ENCODE measurements around the gene SLCO4A1.

Gene SLCO4A1, protein sequence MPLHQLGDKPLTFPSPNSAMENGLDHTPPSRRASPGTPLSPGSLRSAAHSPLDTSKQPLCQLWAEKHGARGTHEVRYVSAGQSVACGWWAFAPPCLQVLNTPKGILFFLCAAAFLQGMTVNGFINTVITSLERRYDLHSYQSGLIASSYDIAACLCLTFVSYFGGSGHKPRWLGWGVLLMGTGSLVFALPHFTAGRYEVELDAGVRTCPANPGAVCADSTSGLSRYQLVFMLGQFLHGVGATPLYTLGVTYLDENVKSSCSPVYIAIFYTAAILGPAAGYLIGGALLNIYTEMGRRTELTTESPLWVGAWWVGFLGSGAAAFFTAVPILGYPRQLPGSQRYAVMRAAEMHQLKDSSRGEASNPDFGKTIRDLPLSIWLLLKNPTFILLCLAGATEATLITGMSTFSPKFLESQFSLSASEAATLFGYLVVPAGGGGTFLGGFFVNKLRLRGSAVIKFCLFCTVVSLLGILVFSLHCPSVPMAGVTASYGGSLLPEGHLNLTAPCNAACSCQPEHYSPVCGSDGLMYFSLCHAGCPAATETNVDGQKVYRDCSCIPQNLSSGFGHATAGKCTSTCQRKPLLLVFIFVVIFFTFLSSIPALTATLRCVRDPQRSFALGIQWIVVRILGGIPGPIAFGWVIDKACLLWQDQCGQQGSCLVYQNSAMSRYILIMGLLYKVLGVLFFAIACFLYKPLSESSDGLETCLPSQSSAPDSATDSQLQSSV

DNA sequence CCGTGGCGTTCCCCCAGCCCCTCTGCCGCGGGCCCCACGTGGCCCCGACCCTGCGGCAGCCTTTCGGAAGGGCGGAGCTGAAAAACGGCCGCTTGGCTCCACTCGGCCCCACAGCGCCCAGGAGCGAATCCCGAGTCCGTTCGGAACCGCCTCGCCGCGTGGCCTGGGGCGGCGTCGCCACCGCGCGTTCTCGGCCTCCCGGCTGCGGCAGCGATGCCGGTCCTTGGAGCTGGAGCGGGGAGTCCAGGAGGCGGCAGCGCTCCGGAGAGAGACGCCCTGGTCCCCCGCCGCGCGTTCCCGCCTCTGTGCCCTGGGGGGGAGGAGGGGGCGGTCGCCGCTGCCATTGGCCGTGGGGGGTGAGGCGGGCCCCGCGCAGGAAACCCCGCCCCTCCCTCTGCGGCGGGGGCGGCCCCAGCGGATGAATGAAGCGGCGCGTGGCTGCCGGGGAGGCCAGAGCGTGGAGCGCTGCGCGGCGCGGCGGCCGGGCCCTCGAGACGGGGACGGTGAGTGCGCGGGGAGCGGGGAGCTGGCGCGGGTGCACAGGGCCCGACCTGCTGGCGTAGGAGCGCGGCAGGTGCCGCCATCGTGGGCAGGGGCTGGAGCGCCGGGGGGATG lies at the start of gene SLCO4A1:
TSS of gene SLCO4A1 (plus strand) at position 453 of the 615 bp plus-strand sequence. CDS start 13,952 bp downstream, outside the sequence.
- peak; percentile 64 for DNase-seq

DNA sequence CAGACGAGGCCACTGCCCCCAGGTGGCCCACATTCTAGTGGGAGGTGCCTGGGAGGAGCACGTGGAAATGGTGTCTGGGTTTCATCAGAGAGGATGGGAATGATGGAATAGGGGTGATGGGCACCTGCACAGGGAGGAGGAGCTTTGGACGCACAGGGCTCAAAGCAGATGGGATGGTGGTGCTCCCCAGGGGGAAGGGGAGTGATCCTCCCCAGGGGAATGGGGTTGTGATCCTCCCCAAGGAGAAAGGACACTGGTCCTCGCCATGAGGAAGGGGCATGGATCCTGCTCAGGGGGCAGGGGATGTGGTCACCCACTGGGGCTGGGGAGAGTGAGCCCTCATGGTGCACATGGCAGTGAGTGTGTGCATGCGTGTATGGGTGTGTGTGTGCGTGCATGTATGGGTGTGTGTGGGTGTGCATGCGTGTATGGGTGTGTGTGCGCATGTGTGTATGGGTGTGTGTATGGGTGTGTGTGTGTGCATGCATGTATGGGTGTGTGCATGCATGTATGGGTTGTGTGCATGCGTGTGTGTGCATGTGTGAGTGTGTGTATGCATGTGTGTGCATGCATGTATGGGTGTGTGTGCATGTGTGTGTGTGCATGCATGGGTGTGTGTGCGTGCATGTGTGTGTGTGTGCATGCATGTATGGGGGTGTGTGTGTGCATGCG lies 49.7 kb upstream of the SLCO4A1 start:
- no peak for DNase-seq

DNA sequence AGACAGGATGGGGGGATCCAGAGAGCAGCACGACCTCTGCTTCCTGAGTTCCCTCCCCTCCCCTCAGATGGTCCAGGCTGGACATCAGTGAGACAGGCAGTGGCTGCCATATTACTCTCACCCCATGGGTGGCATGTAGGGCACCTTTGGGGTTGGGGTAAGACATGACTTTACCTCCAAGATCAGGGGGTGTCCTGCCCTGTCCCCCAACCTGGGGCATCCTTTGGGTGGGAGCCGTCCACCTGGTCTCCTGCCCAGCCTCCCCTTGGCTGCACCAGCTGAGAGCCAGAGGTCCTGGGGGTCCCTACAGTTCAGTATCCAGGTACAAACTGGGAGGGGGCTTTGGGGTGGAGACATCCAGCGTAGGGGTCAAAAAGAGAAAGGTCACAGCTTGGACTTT lies 48.7 kb upstream of the SLCO4A1 start:
- DNase-seq = no peak

DNA sequence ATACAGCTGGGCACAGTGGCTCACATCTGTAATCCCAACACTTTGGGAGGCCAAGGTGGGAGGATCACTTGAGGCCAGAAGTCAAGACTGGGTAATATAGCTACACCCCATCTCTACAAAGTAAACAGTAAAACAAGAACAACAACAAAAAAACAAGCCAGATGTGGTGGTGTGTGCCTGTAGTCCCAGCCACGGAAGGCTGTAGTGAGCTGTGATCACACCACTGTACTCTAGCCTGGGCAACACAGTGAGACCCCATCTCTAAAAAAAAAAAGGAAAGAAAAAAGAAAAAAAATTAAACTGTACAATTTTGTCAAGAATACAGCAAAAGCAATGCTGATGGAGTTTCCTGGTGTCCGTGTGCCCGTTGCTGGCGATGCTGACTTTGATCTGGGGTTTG lies 47.2 kb upstream of the SLCO4A1 start:
- no peak for DNase-seq

DNA sequence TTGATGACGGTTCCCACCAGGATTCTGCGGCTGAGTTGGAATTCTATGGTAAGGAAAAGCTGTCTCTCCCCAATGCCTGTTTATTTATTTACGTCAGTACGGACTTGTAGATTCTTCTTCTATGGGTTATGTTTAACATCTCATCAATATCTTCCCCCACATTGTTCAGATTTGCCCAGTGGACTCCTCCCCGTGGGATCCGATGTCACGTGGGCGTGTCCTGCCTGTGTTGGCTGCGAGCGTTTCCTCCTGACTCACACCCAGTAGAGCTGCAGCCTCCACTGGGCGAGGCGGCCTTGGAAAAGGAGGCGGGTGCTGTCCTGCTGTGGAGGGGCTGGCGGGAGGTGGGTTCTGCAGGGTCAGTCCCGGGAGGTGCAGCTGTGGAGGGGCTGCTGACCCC lies 46.8 kb upstream of the SLCO4A1 start:
- DNase-seq = no peak

DNA sequence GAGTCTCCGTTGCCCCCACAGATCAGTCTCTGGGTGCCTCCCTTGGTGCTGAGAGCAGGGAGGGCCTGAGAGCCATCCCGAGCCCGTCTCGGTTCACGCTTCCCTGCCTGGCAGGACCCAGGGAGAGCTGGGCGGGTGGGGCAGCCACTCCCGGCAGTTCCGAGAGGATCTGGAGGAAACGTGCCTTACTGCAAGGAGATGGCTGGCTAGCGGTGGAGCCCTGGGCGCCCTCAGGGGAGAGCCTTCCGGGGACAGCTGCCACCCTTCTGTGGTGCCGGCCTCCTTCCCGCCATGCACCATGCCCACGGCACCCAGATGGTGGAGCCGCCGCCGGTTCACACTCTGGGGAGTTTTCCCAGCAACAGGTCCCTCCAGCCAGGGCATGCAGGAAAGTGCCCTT lies 45.8 kb upstream of the SLCO4A1 start:
- no peak for DNase-seq

DNA sequence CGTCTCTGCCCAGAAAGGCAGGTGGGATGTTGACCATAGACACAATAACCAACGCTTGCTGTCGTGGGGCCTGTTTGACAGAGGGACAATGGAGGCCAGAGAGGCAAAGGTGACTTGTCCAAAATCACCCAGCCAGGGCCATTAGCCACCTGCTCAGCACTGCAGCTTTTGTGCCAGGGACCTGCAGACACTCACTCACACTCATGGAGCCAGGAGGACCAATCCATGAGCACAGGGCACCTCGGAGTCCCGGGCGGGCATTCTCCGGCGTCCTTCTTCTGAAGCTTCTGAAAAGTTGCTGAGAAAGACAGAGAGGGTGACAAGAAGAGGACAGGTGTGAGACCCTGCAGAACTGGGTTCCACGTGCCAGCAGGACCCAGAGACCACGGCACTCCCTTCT lies 45.4 kb upstream of the SLCO4A1 start:
- no peak for DNase-seq

DNA sequence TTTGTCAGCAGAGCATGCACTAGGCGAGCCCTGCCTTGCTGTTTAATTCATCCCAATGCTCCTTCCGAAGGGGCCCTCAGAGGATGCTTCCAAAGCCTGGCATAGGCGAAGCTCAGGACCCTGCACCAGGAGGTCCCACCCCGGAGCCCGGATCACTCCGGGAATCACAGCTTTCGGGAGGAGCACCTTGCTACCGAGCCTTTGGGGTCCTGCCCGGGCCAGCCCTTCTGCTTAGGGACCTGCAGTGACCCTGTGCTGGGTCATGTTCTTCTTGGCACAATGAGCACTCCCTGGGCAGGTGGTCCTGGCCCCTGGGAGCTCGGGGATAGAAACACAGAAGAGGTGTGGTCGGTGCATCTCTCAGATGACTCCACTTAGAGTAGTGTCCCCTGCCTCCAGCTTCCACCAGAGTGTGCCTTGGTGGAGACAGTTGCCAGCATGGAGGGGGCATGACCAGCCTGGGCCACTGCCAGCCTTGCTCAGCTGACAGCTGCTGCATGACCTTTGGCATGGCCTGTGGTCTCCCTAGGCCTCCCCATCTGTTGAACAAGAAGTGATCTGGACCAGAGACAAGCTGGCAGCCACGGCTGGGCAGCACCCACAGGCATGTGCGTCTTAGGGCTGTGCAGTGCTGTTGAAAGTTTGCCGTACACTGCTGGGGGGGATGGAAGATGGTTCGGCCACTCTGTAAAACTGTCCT lies 44.7 kb upstream of the SLCO4A1 start:
- no peak for DNase-seq

DNA sequence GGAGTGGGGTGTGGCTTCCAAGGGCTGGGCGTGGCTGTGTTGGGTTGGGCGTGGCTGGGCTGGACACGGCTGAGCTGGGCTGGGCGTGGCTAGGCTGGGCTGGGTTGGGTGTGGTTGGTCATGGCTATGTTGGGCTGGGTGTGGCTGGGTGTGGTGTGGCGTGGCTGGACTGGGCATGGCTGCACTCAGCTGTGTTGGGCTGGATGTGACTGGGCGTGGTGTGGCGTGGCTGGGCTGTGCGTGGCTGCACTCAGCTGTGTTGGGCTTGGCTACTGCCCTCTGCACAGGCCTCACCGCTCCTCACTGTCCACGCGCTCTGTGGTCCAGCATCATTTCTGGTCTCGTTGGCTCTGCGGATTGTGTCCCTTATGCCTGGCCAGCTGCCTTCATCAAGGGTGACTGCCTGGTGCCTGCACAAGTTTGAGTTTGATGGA lies 43.5 kb upstream of the SLCO4A1 start:
- DNase-seq = no peak

DNA sequence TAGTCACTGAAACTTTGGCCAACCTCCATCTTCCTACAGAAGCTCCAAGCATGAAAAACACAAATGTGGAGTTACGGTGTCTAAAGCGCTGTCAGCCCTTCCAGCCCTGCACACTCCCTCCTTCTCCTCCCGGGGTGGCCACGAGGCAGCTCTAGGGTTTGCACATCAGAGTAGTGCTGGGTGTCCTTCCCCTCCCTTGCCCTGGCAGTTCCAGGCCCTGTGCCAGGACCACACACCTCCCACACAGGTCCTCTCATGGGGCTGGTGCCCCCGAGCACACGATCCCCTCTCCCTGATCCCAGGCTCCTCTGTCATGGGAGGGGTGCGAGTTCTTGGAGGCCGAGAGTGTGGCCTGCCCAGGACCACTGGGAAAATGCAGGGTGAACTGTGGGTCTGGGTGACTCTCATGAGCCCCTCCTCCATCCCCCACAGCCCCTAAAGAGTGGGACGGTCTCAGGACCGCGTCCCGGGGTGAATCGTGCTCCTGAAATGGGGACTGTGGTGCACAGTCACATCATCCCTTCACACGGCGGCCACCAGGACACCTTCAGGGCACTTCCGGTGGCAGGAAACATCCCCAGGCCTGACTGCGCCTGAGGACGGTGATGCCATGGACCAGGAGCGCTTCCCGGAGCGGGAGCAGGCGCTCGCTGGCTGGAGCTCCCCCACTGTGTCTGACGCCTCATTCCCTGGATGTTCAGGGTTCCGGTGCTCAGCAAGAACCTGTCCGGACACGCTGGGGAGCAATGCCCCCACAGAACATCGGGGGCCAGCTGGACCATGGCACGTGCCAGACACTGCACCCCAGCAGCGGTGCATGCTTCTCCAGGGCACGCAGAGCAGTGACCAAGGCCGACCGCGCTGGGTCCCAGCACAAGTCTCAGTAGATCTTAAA lies 42.8 kb upstream of the SLCO4A1 start:
- DNase-seq = no peak

DNA sequence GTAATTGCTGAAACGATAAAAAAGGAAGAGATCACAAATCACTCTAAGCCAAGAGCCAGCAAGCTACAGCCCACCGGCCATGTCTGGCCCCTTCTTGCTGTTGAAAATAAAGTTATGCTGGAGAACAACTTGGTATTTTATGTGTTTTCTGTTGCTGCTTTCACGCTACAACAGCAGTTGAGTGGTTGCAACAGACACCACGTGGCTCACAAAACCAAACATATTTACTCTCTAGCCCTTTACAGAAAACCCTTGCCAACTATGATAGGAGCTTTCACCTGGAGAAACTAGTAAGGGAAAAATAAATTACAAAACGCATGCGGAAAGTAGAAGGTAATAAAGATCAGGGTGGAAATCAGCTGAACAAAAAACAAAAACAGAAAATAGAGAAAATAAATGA lies 41.1 kb upstream of the SLCO4A1 start:
- no peak for DNase-seq

DNA sequence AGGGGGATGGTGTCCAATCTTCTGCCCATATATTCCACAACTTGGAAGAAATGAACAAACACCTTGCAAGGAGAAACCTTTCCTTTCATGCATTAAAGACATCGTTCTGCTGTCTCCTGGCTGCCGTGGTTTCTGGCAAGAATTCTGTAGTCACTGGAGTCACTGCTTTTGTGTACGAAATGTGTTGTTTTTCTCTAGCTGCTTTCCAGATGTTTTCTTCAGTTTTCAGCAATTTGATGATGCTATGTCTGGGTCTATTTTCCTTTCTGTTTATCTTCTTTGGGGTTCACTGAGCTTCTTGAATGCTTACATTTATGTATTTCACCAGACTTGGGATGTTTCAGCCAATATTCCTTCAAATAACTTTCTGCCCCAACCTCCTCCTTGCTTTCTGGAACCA lies 40.6 kb upstream of the SLCO4A1 start:
- DNase-seq = no peak

DNA sequence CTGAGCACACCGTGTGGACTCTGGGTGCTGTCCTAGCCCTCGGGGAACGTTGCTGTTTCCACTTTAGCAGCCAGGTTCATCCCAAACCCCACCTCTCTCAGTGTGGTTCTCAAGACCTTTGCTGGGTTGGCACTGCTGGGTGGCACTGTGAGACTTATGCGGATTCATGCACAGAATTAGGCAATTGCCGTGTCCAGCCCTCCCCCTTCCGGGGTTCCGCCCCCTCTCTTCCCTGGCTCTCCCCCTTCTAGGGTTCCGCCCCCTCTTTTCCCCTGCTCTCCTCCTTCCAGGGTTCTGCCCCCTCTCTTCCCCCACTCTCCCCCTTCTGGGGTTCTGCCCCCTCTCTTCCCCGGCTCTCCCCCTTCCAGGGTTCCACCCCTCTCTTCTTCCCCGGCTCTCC lies 39.8 kb upstream of the SLCO4A1 start:
- no peak for DNase-seq

DNA sequence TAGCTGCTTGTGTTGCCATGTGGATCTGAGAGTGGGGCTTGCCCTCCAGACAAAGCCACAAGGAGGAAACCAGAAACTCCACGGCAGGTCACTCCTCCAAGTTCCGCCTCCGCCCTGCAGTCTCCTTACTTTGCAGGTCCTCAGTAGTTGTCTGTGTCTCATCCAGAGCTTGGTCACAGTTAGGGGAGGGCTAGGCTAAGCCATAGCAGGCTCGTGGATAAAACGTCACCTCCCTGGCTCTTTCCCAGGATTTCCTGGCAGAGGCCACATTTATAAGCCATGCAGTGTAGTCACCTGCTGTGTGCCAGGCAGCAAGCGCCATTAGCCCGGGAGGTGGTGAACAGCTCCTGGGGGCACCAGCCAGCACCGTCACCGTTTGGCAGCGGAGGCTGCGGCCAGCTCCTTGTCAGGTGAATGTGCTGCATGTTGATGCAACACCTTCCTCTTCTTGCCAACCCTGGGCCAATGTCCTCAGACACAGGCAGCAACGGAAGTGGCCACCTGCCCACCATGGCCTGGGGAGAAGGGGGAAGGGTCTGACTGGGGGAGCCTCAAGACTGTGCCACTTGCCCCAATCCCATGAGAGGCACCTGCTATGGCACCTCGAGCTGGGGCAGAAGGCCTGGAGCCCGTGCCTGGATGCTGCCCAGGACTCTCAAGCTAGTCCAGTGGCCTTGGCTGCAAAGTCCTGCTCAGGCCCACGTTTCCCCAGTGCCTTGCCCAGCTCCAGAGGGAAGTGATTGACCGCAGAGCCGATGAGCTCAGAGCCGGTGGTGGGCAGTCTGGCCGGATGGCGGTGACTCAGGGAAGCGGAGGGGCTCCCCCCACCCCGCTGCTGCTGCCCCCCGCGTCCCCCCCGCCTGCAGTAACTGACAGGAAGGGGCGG lies 39.0 kb upstream of the SLCO4A1 start:
- DNase-seq = no peak

DNA sequence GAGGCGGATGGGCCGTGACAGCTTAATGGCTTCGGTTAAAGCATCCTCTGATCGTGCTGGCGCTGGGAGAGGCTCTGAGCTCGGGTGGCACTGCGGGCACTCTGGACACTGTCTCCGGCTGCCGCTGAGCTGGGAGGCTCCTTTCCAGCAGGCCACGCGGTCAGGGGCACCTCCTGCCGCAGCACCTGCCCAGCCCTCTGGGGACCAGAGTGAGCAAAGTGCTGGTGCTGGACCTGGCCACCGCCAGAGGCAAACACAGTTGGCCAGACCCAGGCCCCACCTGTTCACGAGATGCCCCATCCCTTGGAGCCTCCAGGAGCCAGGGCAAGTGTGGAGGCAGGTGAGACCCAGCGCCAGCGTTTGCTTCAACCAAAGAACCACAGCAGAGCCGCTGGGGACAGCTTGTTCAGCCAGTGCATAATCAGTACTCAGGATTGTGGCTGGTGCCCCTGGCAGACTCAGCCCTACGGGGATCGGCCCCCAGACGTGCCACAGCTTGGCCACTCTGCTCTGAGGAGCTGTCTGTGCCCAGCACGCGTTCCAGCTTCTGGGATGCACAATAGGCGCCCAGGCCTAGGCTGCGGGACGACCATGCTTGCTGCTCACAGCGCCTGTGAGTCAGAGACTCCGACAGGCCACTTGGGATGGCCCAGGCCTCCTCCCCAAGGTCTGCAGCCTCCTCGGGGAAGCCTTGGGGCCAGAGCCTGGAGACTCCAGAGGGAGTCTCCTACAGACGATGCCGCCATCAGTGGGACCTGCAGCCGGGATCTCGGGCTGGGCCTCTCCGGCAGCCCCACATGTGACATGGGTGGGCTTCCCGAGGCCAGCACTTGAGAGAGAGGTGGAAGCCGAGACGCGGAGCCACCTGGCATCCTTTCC lies 38.2 kb upstream of the SLCO4A1 start:
- DNase-seq = no peak

DNA sequence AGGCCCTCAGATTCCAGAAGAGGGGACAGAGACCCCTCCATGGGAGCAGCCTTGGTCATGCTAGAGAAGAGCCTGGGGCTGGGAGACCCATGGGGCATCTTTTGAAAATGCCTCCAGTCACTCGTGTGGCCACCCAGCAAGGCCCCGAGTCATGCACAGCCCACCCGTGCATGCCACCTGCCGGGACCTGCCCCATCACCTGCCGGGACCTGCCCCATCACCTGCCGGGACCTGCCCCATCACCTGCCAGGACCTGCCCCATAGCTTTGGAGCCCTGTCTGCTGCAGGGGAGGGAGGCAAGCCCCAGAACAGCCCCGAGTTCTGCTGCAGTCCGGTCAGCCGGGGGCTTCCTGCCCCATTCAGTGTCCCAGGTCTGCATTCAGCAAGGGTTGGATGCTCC lies 37.5 kb upstream of the SLCO4A1 start:
- DNase-seq = no peak

DNA sequence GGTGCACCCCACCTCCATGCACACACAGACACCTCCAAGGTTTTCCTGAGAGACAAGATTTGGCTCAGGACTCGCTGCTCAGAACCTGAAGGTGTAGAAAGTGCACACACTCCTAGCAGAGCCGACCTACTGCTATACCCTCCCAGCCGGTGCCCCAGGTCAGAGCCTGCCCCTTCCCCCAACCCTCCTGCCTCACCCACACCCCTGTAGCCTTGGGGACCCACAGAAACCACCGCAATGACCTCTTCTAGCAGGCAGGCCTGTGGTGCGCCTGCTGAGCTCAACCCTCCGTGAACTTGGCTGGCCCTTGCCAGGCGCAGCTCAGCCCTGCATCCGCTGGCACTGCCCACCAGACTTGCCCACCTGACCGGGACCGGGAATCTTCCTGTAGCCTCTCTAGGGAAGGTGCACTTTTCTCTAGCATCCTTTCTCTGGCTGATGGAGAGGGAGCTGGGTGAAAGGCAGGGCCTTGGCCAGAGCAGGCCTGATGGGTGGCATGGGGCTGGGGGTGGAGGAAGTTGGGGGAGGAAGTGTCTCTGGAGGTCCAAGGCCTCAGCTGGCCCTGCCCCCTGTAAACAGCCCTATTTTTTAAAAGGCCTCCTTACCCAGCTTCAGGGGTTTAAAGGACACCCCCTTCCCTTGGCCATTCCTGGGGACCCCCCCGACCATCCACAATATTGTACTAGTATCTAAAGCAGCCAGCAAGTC lies 36.9 kb upstream of the SLCO4A1 start:
- DNase-seq = no peak

DNA sequence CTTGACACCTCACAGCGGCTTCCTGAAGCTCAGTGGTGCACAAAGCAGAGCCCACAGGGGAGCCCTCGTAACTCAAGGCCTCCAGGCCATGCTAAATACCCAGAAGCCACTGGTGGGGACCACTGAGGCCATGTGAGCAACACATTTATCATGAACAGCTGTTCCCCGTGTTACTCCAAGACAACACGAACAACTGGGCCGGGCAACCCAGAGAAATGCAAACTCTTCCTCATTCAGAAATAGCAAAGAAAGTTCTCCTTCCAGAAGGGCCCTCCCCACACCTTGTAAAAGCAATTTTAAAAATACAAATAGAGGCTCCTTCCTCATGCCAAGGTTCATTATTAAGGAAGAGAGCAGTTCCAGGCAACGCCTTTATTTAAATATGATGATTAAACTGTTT lies 36.3 kb upstream of the SLCO4A1 start:
- DNase-seq = no peak
